H9 (cell line): ENCODE results near the gene EXOG. TPM values are rescaled to one million over a fixed set of nuclear protein-coding genes. Genes with fewer than 3 reads are reported as not detected.

Experiments used
- DNase-seq: peaks from one replicate; pipeline ENCODE4 v3.0.0-alpha.2; 2017
- H2AFZ ChIP-seq: one replicate; pipeline ENCODE4 v1.6.1; 2013; ENCODE audit warnings: mild to moderate bottlenecking, low read length, control low read depth, moderate library complexity
- H2AK5ac ChIP-seq: 2 replicates; pipeline ENCODE4 v1.6.1; 2013; ENCODE audit warnings: low read length, control low read depth, mixed read lengths; ENCODE audit not compliant: insufficient read length
- H2BK120ac ChIP-seq: one replicate; pipeline ENCODE4 v1.6.1; 2013; ENCODE audit warnings: low read depth, mild to moderate bottlenecking, low read length, control low read depth, inconsistent platforms; ENCODE audit not compliant: poor library complexity, severe bottlenecking
- H2BK12ac ChIP-seq: 2 replicates; pipeline ENCODE4 v1.6.1; 2013; ENCODE audit warnings: low read length, control low read depth, mixed read lengths, low read depth; ENCODE audit not compliant: insufficient read length
- H2BK15ac ChIP-seq: 2 replicates; pipeline ENCODE4 v1.6.1; 2013; ENCODE audit warnings: low read depth, low read length, control low read depth
- H2BK20ac ChIP-seq: one replicate; pipeline ENCODE4 v1.6.1; 2013; ENCODE audit warnings: low read depth, mild to moderate bottlenecking, low read length, control low read depth, inconsistent platforms; ENCODE audit not compliant: poor library complexity, severe bottlenecking
- H2BK5ac ChIP-seq: 2 replicates; pipeline ENCODE4 v1.6.1; 2013; ENCODE audit warnings: low read length, control low read depth, mixed read lengths; ENCODE audit not compliant: insufficient read length
- H3K14ac ChIP-seq: 2 replicates; pipeline ENCODE4 v1.6.1; 2013; ENCODE audit warnings: low read length, control low read depth; ENCODE audit not compliant: insufficient read depth
- H3K18ac ChIP-seq: 2 replicates; pipeline ENCODE4 v1.6.1; 2013; ENCODE audit warnings: low read depth, mild to moderate bottlenecking, mixed read lengths, low read length, control low read depth; ENCODE audit not compliant: insufficient read length
- H3K23ac ChIP-seq: 2 replicates; pipeline ENCODE4 v1.6.1; 2013; ENCODE audit warnings: low read length, control low read depth, mixed read lengths, low read depth; ENCODE audit not compliant: insufficient read length
- H3K23me2 ChIP-seq: 2 replicates; pipeline ENCODE4 v1.6.1; 2013; ENCODE audit warnings: low read depth, mild to moderate bottlenecking, mixed read lengths, low read length, control low read depth; ENCODE audit not compliant: insufficient read length, poor library complexity, severe bottlenecking
- H3K27ac ChIP-seq: 2 replicates; pipeline ENCODE4 v1.5.1; 2013; ENCODE audit warnings: low read length, control low read depth, mixed read lengths, low read depth; ENCODE audit not compliant: insufficient read length
- H3K27me3 ChIP-seq: 2 replicates; pipeline ENCODE4 v1.6.1; 2013; ENCODE audit warnings: low read length, control low read depth, inconsistent platforms; ENCODE audit not compliant: insufficient read depth
- H3K4ac ChIP-seq: 2 replicates; pipeline ENCODE4 v1.6.1; 2013; ENCODE audit warnings: low read depth, mild to moderate bottlenecking, control low read depth, inconsistent platforms, low read length, moderate library complexity
- H3K4me1 ChIP-seq: 2 replicates; pipeline ENCODE4 v1.6.1; 2013; ENCODE audit warnings: low read length, control low read depth, inconsistent platforms; ENCODE audit not compliant: insufficient read depth
- H3K4me2 ChIP-seq: 2 replicates; pipeline ENCODE4 v1.6.1; 2013; ENCODE audit warnings: low read length, control low read depth, mixed read lengths; ENCODE audit not compliant: insufficient read length, insufficient read depth
- H3K56ac ChIP-seq: 2 replicates; pipeline ENCODE4 v1.6.1; 2013; ENCODE audit warnings: low read depth, mild to moderate bottlenecking, mixed read lengths, low read length, control low read depth; ENCODE audit not compliant: insufficient read length
- H3K79me1 ChIP-seq: 2 replicates; pipeline ENCODE4 v1.6.1; 2013; ENCODE audit warnings: low read depth, mild to moderate bottlenecking, moderate library complexity, low read length, control low read depth, inconsistent platforms; ENCODE audit not compliant: insufficient read depth, poor library complexity, severe bottlenecking
- H3K79me2 ChIP-seq: 2 replicates; pipeline ENCODE4 v1.6.1; 2013; ENCODE audit warnings: low read length, control low read depth, inconsistent platforms; ENCODE audit not compliant: insufficient read depth
- H3K9ac ChIP-seq: 2 replicates; pipeline ENCODE4 v1.6.1; 2013; ENCODE audit warnings: low read length, control low read depth, mixed read lengths; ENCODE audit not compliant: insufficient read length; ENCODE audit errors: extremely low read depth
- H3K9me3 ChIP-seq: one replicate; pipeline ENCODE4 v1.6.1; 2013; ENCODE audit warnings: low read depth, low read length, inconsistent platforms; ENCODE audit not compliant: control insufficient read depth
- H3T11ph ChIP-seq: one replicate; pipeline ENCODE4 v1.6.1; 2013; ENCODE audit warnings: mild to moderate bottlenecking, low read length, control low read depth, inconsistent platforms
- H4K20me1 ChIP-seq: one replicate; pipeline ENCODE4 v1.6.1; 2013; ENCODE audit not compliant: control insufficient read depth, insufficient read length, insufficient read depth
- H4K5ac ChIP-seq: 2 replicates; pipeline ENCODE4 v1.6.1; 2013; ENCODE audit warnings: low read depth, mild to moderate bottlenecking, mixed read lengths, low read length, control low read depth; ENCODE audit not compliant: insufficient read length
- H4K8ac ChIP-seq: replicated peaks from 2 replicates; pipeline ENCODE4 v1.6.1; 2013; ENCODE audit warnings: low read length, control low read depth, mixed read lengths, low read depth; ENCODE audit not compliant: insufficient read length
- H4K91ac ChIP-seq: 2 replicates; pipeline ENCODE4 v1.6.1; 2013; ENCODE audit warnings: low read depth, mild to moderate bottlenecking, moderate library complexity, mixed read lengths, low read length, control low read depth; ENCODE audit not compliant: insufficient read length
- H3K27ac Mint-ChIP-seq, 3 experiments: 2 replicates in 2 of 3; 3 replicates in 1 of 3; pipeline ENCODE4 v1.8.0; 2020 to 2021; ENCODE audit warnings: mixed read lengths in 3 of 3, mild to moderate bottlenecking in 1 of 3, moderate library complexity in 1 of 3
- H3K27me3 Mint-ChIP-seq: 2 replicates; pipeline ENCODE4 v1.8.0; 2021; ENCODE audit warnings: low read depth, mild to moderate bottlenecking, moderate library complexity, mixed read lengths
- H3K36me3 Mint-ChIP-seq, 3 experiments: 2 replicates in 2 of 3; 3 replicates in 1 of 3; pipeline ENCODE4 v1.8.0; 2020 to 2021; ENCODE audit warnings: low read depth in 3 of 3, mixed read lengths in 3 of 3; ENCODE audit not compliant: insufficient read depth in 1 of 3
- H3K4me1 Mint-ChIP-seq, 2 experiments: 2 replicates each; pipeline ENCODE4 v1.8.0; 2020; ENCODE audit warnings: mixed read lengths in 2 of 2
- H3K4me3 Mint-ChIP-seq, 2 experiments: 2 replicates in 1 of 2; 3 replicates in 1 of 2; pipeline ENCODE4 v1.8.0; 2020 to 2021; ENCODE audit warnings: mild to moderate bottlenecking in 2 of 2, mixed read lengths in 2 of 2, moderate library complexity in 1 of 2
- H3K9me3 Mint-ChIP-seq, 2 experiments: 2 replicates in 1 of 2; 3 replicates in 1 of 2; pipeline ENCODE4 v1.8.0; 2020; ENCODE audit warnings: mild to moderate bottlenecking in 2 of 2, mixed read lengths in 2 of 2, moderate library complexity in 1 of 2
- WGBS: extraction: QIAGEN DNeasy Blood & Tissue Kit; methylation state at CpG from one replicate; pipeline ENCODE4 v1.1.7; 2013; ENCODE audit warnings: missing lambda C conversion rate, low lambda C conversion rate, mixed read lengths; ENCODE audit not compliant: insufficient read length; ENCODE audit errors: extremely low coverage; 5-methylcytosine and 5-hydroxymethylcytosine counted together
- total RNA-seq: library from RNA; stranded (reverse); gene quantifications from 2 replicates; pipeline ENCODE4 v1.2.1, GENCODE V29; 2021
- TF ChIP-seq, protein P1 (sequence below): fragments of 200-600 bp; sonication (generic); conservative IDR thresholded peaks from 3 replicates; pipeline ENCODE4 v1.8.0; 2021; ENCODE audit warnings: antibody characterized with exemption, mild to moderate bottlenecking

Gene EXOG
- total RNA-seq, 1 experiment from 2014 or later: 14.1 TPM

DNA sequence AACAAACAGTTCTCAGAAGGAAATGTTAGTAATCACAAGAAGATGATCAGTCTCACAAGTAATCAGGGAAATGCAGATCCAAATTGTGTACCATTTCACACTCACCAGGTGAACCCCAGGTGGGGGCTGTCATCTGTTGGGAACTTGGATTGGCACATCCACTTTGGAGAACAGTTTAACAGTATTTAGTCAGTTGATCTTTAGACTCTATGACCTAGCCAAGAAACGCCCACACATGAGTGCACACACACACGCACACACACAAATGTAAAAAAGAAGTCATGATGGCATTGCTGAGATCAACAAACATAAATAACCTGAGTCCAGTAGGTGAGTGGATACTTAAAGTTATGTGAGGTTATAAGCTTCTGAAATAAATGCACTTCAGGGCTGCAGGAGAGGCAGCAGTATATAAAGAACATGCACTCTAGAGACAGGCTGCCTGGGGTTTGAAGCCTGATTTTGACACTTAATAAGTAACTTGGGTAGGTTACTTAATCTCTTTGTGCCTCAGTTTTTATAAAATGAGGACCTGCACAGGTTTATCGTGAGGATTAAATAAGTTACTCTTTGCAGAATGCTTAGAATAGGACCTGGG is 24.8 kb upstream of the EXOG start:
- H3K4ac ChIP-seq: no peak overlapping the region
- H3T11ph ChIP-seq: no peak overlapping the region
- no peak overlapping the region for H3K4me2 ChIP-seq
- H2BK20ac ChIP-seq: no peak overlapping the region
- H3K56ac ChIP-seq: no peak overlapping the region
- H3K9me3 ChIP-seq: no peaks in the 10 kb centered on the region
- H2AK5ac ChIP-seq: no peak overlapping the region
- H3K36me3 Mint-ChIP-seq: peaks cover 21 to 35% (median 26%) of the 10 kb centered on the region in 3 experiments
- H3K27ac Mint-ChIP-seq: no peak overlapping the region
- H3K14ac ChIP-seq: no peak overlapping the region
- WGBS: no CpG with 5 or more reads among the region's 3 CpGs
- no peaks in the 10 kb centered on the region for H3K4me1 ChIP-seq
- H3K4me1 Mint-ChIP-seq: peaks cover 14 to 15% of the 10 kb centered on the region in 2 experiments
- H3K4me3 Mint-ChIP-seq: no peak overlapping the region
- H4K20me1 ChIP-seq: peaks cover 2% of the 10 kb centered on the region
- H3K27me3 Mint-ChIP-seq: no peaks in the 10 kb centered on the region
- H4K8ac ChIP-seq: no peak overlapping the region
- H2AFZ ChIP-seq: no peak overlapping the region
- H2BK120ac ChIP-seq: no peak overlapping the region
- DNase-seq: no peak
- peaks cover 30% of the 10 kb centered on the region; the same call in 1 of the 2 replicates for H3K79me2 ChIP-seq
- no peak overlapping the region for H2BK5ac ChIP-seq
- H3K9me3 Mint-ChIP-seq: peaks cover 28 to 37% of the 10 kb centered on the region in 2 experiments
- no peaks in the 10 kb centered on the region for H3K27me3 ChIP-seq
- H3K79me1 ChIP-seq: peaks cover 3% of the 10 kb centered on the region
- TF ChIP-seq, protein P1, sequence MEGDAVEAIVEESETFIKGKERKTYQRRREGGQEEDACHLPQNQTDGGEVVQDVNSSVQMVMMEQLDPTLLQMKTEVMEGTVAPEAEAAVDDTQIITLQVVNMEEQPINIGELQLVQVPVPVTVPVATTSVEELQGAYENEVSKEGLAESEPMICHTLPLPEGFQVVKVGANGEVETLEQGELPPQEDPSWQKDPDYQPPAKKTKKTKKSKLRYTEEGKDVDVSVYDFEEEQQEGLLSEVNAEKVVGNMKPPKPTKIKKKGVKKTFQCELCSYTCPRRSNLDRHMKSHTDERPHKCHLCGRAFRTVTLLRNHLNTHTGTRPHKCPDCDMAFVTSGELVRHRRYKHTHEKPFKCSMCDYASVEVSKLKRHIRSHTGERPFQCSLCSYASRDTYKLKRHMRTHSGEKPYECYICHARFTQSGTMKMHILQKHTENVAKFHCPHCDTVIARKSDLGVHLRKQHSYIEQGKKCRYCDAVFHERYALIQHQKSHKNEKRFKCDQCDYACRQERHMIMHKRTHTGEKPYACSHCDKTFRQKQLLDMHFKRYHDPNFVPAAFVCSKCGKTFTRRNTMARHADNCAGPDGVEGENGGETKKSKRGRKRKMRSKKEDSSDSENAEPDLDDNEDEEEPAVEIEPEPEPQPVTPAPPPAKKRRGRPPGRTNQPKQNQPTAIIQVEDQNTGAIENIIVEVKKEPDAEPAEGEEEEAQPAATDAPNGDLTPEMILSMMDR: no peak
- no peak overlapping the region for H3K9ac ChIP-seq
- H4K5ac ChIP-seq: no peak overlapping the region
- no peak overlapping the region for H3K18ac ChIP-seq
- H2BK12ac ChIP-seq: no peak overlapping the region
- no peaks in the 10 kb centered on the region for H3K23me2 ChIP-seq
- no peak overlapping the region; the same call in 1 of the 2 replicates for H2BK15ac ChIP-seq
- H3K23ac ChIP-seq: no peak overlapping the region
- no peak overlapping the region for H4K91ac ChIP-seq
- no peak overlapping the region for H3K27ac ChIP-seq
